ENCODE measurements around the gene FGD6. TPM values are rescaled to one million over a fixed set of nuclear protein-coding genes. Genes with fewer than 3 reads are reported as not detected.
A peak's percentile ranks its signal among the peaks of the same experiment; 100 is the strongest.

FGD6 gene
- total RNA-seq, 1 donor = 12.5 TPM

GRCh38 chr12:95191060-95191696 lies 26.1 kb downstream of the FGD6 start:
- no peak for TF ChIP-seq CTCF (IDR thresholded peaks at IDR 0.05; ENCODE audit: insufficient read depth, low read length)
- no peak overlapping the region for H3K4me3 ChIP-seq (ENCODE audit: low read depth, low read length)
- no peak for DNase-seq (ENCODE audit: low read depth)

GRCh38 chr12:95187865-95188415 lies 29.3 kb downstream of the FGD6 start:
- no peak for DNase-seq (ENCODE audit: low read depth)
- no peak overlapping the region for H3K4me3 ChIP-seq (ENCODE audit: low read depth, low read length)
- TF ChIP-seq CTCF (IDR thresholded peaks at IDR 0.05; ENCODE audit: insufficient read depth, low read length) = no peak

GRCh38 chr12:95185854-95186253 lies 31.4 kb downstream of the FGD6 start:
- no peak for TF ChIP-seq CTCF (IDR thresholded peaks at IDR 0.05; ENCODE audit: insufficient read depth, low read length)
- DNase-seq (ENCODE audit: low read depth) = no peak
- no peak overlapping the region for H3K4me3 ChIP-seq (ENCODE audit: low read depth, low read length)

GRCh38 chr12:95185072-95185471 lies 32.2 kb downstream of the FGD6 start:
- DNase-seq (ENCODE audit: low read depth) = no peak
- H3K4me3 ChIP-seq (ENCODE audit: low read depth, low read length) = no peak overlapping the region
- no peak for TF ChIP-seq CTCF (IDR thresholded peaks at IDR 0.05; ENCODE audit: insufficient read depth, low read length)

GRCh38 chr12:95184121-95184520 lies 33.1 kb downstream of the FGD6 start:
- DNase-seq (ENCODE audit: low read depth) = no peak
- H3K4me3 ChIP-seq (ENCODE audit: low read depth, low read length) = no peak overlapping the region
- TF ChIP-seq CTCF (IDR thresholded peaks at IDR 0.05; ENCODE audit: insufficient read depth, low read length) = no peak

- no peak for TF ChIP-seq CTCF (IDR thresholded peaks at IDR 0.05; ENCODE audit: insufficient read depth, low read length)
Measured at GRCh38 chr12:95182868-95183415, 34.3 kb downstream of the FGD6 start.

More at GRCh38 chr12:95182868-95183415, 34.3 kb downstream of the FGD6 start:
- DNase-seq (ENCODE audit: low read depth) = peak; percentile 71
- no peak overlapping the region for H3K4me3 ChIP-seq (ENCODE audit: low read depth, low read length)

Data from fibroblast of the aortic adventitia (primary cell).